Calu3 (cell line): Measurements from ENCODE around the gene CCSER2. TPM values are rescaled to one million over a fixed set of nuclear protein-coding genes. Genes with fewer than 3 reads are reported as not detected.
"Not testable (repeated sequence)": the region's sequence is repeated elsewhere in the genome, so short reads cannot be mapped to it uniquely, and the experiment has no call there.

Experiments
- BruUV-seq: library from RNA; stranded (reverse); fragments of 400-500 nt; replicated peaks from 2 replicates; lab custom pipeline; 2021; lab: Mats Ljungman, UMichigan
- CTCF ChIA-PET: fragments of 300-600 bp; sonication (Branson Sonifier 250); formaldehyde crosslinking; loops from one replicate; lab custom pipeline; 2022; ENCODE audit warnings: antibody characterized with exemption; lab: Charles Lee
- DNase-seq: peaks from one replicate; pipeline ENCODE4 v3.0.0; 2022
- H3K27ac Mint-ChIP-seq: one replicate; pipeline ENCODE4 v1.8.0; 2022; ENCODE audit warnings: mixed read lengths; ENCODE audit not compliant: unreplicated experiment
- H3K27me3 Mint-ChIP-seq: one replicate; pipeline ENCODE4 v1.8.0; 2022; ENCODE audit warnings: mixed read lengths; ENCODE audit not compliant: unreplicated experiment
- H3K36me3 Mint-ChIP-seq: one replicate; pipeline ENCODE4 v1.8.0; 2022; ENCODE audit warnings: mild to moderate bottlenecking, moderate library complexity, mixed read lengths; ENCODE audit not compliant: insufficient read depth, unreplicated experiment
- H3K4me1 Mint-ChIP-seq: one replicate; pipeline ENCODE4 v1.8.0; 2022; ENCODE audit warnings: mild to moderate bottlenecking, low read depth, mixed read lengths; ENCODE audit not compliant: unreplicated experiment
- H3K4me3 Mint-ChIP-seq: one replicate; pipeline ENCODE4 v1.8.0; 2022; ENCODE audit warnings: mild to moderate bottlenecking, low read depth, moderate library complexity, mixed read lengths; ENCODE audit not compliant: unreplicated experiment
- H3K9me3 Mint-ChIP-seq: one replicate; pipeline ENCODE4 v1.8.0; 2022; ENCODE audit warnings: low read depth, mixed read lengths; ENCODE audit not compliant: unreplicated experiment
- intact Hi-C: fragments of 100-400 bp; cut with micrococcal nuclease; formaldehyde crosslinking; loops from one replicate; pipeline ENCODE4 v1.10.0; 2022; ENCODE audit not compliant: unreplicated experiment
- total RNA-seq: library from RNA; stranded (reverse); gene quantifications from 2 replicates; pipeline ENCODE4 v1.2.3, GENCODE V29; 2022
- TF ChIP-seq, protein P1 (sequence below): fragments of 200-600 bp; IDR thresholded peaks from one replicate; pipeline ENCODE4 v1.8.0; 2022; ENCODE audit warnings: antibody characterized with exemption; ENCODE audit not compliant: unreplicated experiment

CCSER2 gene
- total RNA-seq, 1 experiment from 2014 or later: 27.8 TPM

GRCh38 chr10:84440781-84441180, 112.4 kb downstream of the CCSER2 start:
- Mint-ChIP-seq H3K9me3 (peaks cover 3% of the 10 kb centered on the region), H3K4me1 (no peaks in the 10 kb centered on the region), H3K27me3 (no peaks in the 10 kb centered on the region), H3K27ac (no peak overlapping the region), H3K36me3 (peaks cover 6% of the 10 kb centered on the region), H3K4me3 (no peak overlapping the region)
- no TSS peak for BruUV-seq
- DNase-seq: no peak
- TF ChIP-seq, protein P1, sequence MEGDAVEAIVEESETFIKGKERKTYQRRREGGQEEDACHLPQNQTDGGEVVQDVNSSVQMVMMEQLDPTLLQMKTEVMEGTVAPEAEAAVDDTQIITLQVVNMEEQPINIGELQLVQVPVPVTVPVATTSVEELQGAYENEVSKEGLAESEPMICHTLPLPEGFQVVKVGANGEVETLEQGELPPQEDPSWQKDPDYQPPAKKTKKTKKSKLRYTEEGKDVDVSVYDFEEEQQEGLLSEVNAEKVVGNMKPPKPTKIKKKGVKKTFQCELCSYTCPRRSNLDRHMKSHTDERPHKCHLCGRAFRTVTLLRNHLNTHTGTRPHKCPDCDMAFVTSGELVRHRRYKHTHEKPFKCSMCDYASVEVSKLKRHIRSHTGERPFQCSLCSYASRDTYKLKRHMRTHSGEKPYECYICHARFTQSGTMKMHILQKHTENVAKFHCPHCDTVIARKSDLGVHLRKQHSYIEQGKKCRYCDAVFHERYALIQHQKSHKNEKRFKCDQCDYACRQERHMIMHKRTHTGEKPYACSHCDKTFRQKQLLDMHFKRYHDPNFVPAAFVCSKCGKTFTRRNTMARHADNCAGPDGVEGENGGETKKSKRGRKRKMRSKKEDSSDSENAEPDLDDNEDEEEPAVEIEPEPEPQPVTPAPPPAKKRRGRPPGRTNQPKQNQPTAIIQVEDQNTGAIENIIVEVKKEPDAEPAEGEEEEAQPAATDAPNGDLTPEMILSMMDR: no peak
- CTCF ChIA-PET: no interaction called here
- intact Hi-C loops: no loop called here

DNA sequence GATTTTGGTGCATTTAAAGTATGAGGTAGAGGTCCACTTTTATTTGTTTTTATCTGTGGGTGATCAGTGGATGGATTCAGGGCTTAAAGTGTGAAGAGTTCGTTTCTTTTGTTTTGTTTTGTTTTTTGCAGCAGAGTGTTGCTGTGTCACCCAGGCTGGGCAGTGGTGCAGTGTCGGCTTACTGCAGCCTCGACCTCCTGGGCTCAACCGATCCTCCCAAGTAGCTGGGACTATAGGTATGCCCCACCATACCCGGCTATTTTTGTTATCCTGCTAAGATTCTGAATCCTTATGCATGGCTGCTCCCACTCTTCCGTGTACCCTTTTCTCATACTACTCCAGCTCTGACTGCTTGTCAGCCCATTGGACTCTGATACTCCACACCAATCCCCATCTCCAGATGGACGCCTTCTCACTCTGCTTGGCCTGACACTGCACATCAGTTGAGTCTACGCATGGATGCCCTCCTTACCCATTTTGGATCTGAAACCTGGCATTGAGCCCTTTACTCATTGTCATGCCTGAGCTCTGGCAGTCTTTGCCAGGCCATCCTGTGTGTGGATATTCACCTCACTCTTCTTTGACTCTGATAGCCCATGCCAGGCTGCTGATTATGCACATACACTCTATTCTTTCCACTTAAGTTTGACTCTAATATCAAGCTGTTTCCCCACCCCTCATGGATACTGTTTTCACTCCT, 119.5 kb downstream of the CCSER2 start:
- BruUV-seq: no TSS peak
- Mint-ChIP-seq H3K9me3 (no peaks in the 10 kb centered on the region), H3K4me3 (no peak overlapping the region), H3K4me1 (no peaks in the 10 kb centered on the region), H3K36me3 (peaks cover 5% of the 10 kb centered on the region), H3K27ac (no peak overlapping the region), H3K27me3 (no peaks in the 10 kb centered on the region)
- DNase-seq: no peak
- intact Hi-C loops: no loop called here
- TF ChIP-seq, protein P1: no peak
- CTCF ChIA-PET: no interaction called here

DNA sequence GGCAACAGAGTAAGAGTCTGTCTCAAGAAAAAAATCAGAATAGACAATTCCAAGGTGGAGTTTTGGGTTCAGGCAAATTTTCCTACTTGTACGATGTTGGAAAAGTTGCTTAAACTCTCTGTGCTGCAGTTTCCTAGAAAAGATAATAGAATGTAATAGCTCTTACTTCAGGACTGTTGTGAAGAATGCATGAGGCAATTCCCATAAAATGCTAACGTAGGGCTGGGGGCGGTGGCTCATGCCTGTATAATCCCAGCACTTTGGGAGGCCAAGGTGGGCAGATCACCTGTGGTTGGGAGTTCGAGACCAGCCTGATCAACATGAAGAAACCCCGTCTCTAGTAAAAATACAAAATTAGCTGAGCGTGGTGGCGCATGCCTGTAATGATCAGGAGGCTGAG, 121.0 kb downstream of the CCSER2 start:
- not testable (repeated sequence) for H3K4me1 Mint-ChIP-seq, BruUV-seq, H3K27me3 Mint-ChIP-seq

DNA sequence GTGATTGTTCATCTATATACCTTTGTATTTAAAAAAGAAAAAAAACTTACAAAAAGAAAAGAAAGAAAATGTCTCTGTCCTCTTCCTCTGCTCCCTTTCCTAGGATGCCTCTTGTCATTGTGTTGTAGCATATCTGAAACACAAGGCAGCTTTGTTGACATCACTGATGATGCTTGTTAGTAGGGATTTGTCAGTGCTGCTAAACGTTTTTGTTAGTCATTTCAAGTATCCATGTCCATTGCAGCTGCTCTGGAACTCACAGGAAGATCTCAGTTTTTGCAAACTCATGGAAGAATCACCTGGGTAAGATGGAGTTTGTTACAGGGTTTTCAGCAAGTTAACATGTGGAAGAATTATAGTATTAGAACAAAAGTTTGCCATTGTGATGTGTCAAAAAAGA, 123.6 kb downstream of the CCSER2 start:
- Mint-ChIP-seq H3K27me3 (no peaks in the 10 kb centered on the region), H3K27ac (no peak overlapping the region), H3K4me3 (no peak overlapping the region), H3K36me3 (peaks cover 5% of the 10 kb centered on the region), H3K9me3 (no peaks in the 10 kb centered on the region), H3K4me1 (no peaks in the 10 kb centered on the region)
- CTCF ChIA-PET: no interaction called here
- no peak for DNase-seq
- BruUV-seq: no TSS peak
- intact Hi-C loops: no loop called here
- TF ChIP-seq, protein P1: no peak

More for the DNA sequence above, 121.0 kb downstream of the CCSER2 start:
- DNase-seq, H3K9me3 Mint-ChIP-seq, H3K36me3 Mint-ChIP-seq, H3K27ac Mint-ChIP-seq, CTCF ChIA-PET, H3K4me3 Mint-ChIP-seq, intact Hi-C loops: not testable (repeated sequence)

- intact Hi-C loops: no loop called here
- no peak overlapping the region for H3K27ac Mint-ChIP-seq
- TF ChIP-seq, protein P1: no peak
- CTCF ChIA-PET: no interaction called here
- no peaks in the 10 kb centered on the region for H3K4me1 Mint-ChIP-seq
- peaks cover 5% of the 10 kb centered on the region for H3K36me3 Mint-ChIP-seq
- no peak for DNase-seq
- no peak overlapping the region for H3K4me3 Mint-ChIP-seq
- no TSS peak for BruUV-seq
- H3K27me3 Mint-ChIP-seq: no peaks in the 10 kb centered on the region
- no peaks in the 10 kb centered on the region for H3K9me3 Mint-ChIP-seq
Measured at GRCh38 chr10:84453303-84453702, 124.9 kb downstream of the CCSER2 start.
